C4-2B (cell line): ENCODE data around the gene TMEM150B.

Experiments used
- ZFX ChIP-seq: fragments of 450-650 bp; IDR thresholded peaks from 2 replicates; pipeline ENCODE4 v1.6.1; 2017
- TF ChIP-seq, protein P1 (sequence below): fragments of 450-650 bp; conservative IDR thresholded peaks from 2 replicates; pipeline ENCODE4 v1.5.1; 2017; ENCODE audit warnings: mild to moderate bottlenecking

DNA sequence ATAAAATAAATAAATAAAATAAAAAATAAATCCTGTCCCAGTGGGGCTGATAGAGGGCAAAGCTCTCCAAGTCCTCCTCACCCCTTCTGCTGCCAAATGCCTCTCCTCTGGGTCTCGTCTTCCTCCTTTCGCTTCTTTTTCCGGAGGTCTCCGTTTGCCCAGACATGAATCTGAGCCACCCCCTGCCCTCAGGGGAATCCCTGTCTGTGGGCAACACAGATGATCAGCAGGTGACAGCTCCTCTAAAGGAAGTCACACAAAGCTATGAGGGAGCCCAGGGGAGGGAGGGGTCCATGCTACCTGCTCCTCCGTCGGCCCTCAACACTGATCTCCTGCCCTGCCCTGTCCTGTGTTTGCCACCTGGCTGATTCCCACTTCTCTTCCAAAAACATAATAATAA is 479 bp downstream of the TMEM150B start:
- TF ChIP-seq, protein P1, sequence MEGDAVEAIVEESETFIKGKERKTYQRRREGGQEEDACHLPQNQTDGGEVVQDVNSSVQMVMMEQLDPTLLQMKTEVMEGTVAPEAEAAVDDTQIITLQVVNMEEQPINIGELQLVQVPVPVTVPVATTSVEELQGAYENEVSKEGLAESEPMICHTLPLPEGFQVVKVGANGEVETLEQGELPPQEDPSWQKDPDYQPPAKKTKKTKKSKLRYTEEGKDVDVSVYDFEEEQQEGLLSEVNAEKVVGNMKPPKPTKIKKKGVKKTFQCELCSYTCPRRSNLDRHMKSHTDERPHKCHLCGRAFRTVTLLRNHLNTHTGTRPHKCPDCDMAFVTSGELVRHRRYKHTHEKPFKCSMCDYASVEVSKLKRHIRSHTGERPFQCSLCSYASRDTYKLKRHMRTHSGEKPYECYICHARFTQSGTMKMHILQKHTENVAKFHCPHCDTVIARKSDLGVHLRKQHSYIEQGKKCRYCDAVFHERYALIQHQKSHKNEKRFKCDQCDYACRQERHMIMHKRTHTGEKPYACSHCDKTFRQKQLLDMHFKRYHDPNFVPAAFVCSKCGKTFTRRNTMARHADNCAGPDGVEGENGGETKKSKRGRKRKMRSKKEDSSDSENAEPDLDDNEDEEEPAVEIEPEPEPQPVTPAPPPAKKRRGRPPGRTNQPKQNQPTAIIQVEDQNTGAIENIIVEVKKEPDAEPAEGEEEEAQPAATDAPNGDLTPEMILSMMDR = no peak
- TF ChIP-seq ZFX = no peak
